Glutamatergic neuron (in vitro differentiated cells): Measurements from ENCODE around the gene ARF1. TPM values are rescaled to one million over a fixed set of nuclear protein-coding genes. Genes with fewer than 3 reads are reported as not detected.

Experiments used
- DNase-seq: peaks from one replicate; pipeline ENCODE4 v3.0.0; 2022
- H3K27ac Mint-ChIP-seq: one replicate; pipeline ENCODE4 v1.8.0; 2020; ENCODE audit warnings: mild to moderate bottlenecking, mixed read lengths, inconsistent platforms; ENCODE audit not compliant: unreplicated experiment
- H3K27me3 Mint-ChIP-seq: one replicate; pipeline ENCODE4 v1.8.0; 2020; ENCODE audit warnings: mild to moderate bottlenecking, moderate library complexity, mixed read lengths, inconsistent platforms; ENCODE audit not compliant: unreplicated experiment
- H3K36me3 Mint-ChIP-seq: one replicate; pipeline ENCODE4 v1.8.0; 2020; ENCODE audit warnings: mild to moderate bottlenecking, mixed read lengths, inconsistent platforms; ENCODE audit not compliant: unreplicated experiment
- H3K4me1 Mint-ChIP-seq: one replicate; pipeline ENCODE4 v1.8.0; 2020; ENCODE audit warnings: mild to moderate bottlenecking, low read depth, mixed read lengths, inconsistent platforms; ENCODE audit not compliant: unreplicated experiment
- H3K4me3 Mint-ChIP-seq: one replicate; pipeline ENCODE4 v1.8.0; 2020; ENCODE audit warnings: mild to moderate bottlenecking, mixed read lengths, inconsistent platforms; ENCODE audit not compliant: unreplicated experiment
- H3K9me3 Mint-ChIP-seq: one replicate; pipeline ENCODE4 v1.8.0; 2020; ENCODE audit warnings: mild to moderate bottlenecking, moderate library complexity, mixed read lengths, inconsistent platforms; ENCODE audit not compliant: unreplicated experiment
- CTCF ChIP-seq: fragments of 200-600 bp; sonication (generic); IDR thresholded peaks from one replicate; pipeline ENCODE4 v1.5.0; 2021; ENCODE audit not compliant: partially characterized antibody, unreplicated experiment
- microRNA-seq: library from miRNA; unstranded; fragments of <30 nt; microRNA quantifications from one replicate; pipeline ENCODE4, GENCODE V29; 2020; ENCODE audit not compliant: unreplicated experiment
- total RNA-seq: library from RNA; stranded (reverse); fragmentation: NEBNext Ultra II Directional; extraction: Animal tissue kit (Norgen Biotek cat#: 25700); gene quantifications from one replicate; pipeline ENCODE4 v1.2.1, GENCODE V29; 2021; ENCODE audit not compliant: unreplicated experiment

Gene ARF1
- total RNA-seq, 1 donor from 2014 or later = 222 TPM

GRCh38 chr1:228148196-228148861, 65.8 kb downstream of the ARF1 start:
- Mint-ChIP-seq H3K9me3 (peaks cover 7% of the 10 kb centered on the region), H3K36me3 (no peaks in the 10 kb centered on the region), H3K27ac (no peak overlapping the region), H3K4me1 (peaks cover 9% of the 10 kb centered on the region), H3K27me3 (peaks cover 12% of the 10 kb centered on the region), H3K4me3 (no peak overlapping the region)
- no peak for TF ChIP-seq CTCF
- no peak for DNase-seq

Small RNA genes lying within 50 kb of the gene (microRNA-seq; reads per million reads assigned to microRNA genes)
- gene MIR3620 = 11.4 reads per million, percentile 52 among the genes with 10 or more reads in this experiment

Other genes starting within 250 kb of the ARF1 start
- gene WNT9A, start 134.8 kb upstream of the ARF1 start, total RNA-seq = 13.8 TPM
- not detected for gene WNT3A, start 75.7 kb upstream of the ARF1 start, total RNA-seq
- gene C1orf35, start 20.6 kb downstream of the ARF1 start, total RNA-seq = 21.9 TPM
- gene MRPL55, start 26.6 kb downstream of the ARF1 start, total RNA-seq = 61.5 TPM
- 128 TPM for gene GUK1, start 57.6 kb downstream of the ARF1 start, total RNA-seq
- gene GJC2, start 67.2 kb downstream of the ARF1 start, total RNA-seq = 3.0 TPM
- gene IBA57, start 83.1 kb downstream of the ARF1 start, total RNA-seq = 7.7 TPM
- gene OBSCN, start 125.3 kb downstream of the ARF1 start, total RNA-seq = 25.7 TPM